PC-3 (cell line): ENCODE data around the gene TCERG1.

Experiments used
- EZH2 ChIP-seq: fragments of 300-600 bp; sonication (generic); IDR thresholded peaks from one replicate; pipeline ENCODE4 v1.6.1; 2017; ENCODE audit warnings: antibody characterized with exemption, mild to moderate bottlenecking, low read length; ENCODE audit not compliant: unreplicated experiment
- EZH2phosphoT487 ChIP-seq: fragments of 300-600 bp; sonication (generic); IDR thresholded peaks from 2 replicates; pipeline ENCODE4 v1.6.1; 2018; ENCODE audit warnings: mild to moderate bottlenecking, antibody characterized with exemption, low read length, borderline replicate concordance
- TF ChIP-seq, protein P1 (sequence below): fragments of 300-600 bp; sonication (generic); conservative IDR thresholded peaks from 2 replicates; pipeline ENCODE4 v1.5.1; 2017; ENCODE audit warnings: antibody characterized with exemption, low read depth, mild to moderate bottlenecking, low read length

DNA sequence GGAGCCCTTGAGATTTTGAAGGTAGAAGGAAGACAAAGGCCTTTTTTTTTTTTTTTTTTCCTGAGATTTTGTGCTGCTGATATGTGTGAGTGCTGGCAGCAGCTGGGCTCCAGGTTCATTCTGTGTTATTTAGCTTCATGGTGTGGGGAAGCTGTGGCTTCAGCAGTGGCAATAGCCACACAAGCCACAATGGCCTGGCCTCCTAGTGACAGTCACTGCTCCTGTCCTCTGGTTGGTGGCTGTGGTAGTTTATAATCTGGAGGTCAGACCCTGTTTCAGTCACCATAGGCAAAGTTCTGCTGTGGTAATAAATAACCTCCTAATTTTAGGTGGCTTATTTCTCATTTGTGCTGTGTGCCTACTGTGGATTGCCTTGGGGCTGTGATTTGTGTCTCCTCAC is 97.1 kb downstream of the TCERG1 start:
- TF ChIP-seq, protein P1, sequence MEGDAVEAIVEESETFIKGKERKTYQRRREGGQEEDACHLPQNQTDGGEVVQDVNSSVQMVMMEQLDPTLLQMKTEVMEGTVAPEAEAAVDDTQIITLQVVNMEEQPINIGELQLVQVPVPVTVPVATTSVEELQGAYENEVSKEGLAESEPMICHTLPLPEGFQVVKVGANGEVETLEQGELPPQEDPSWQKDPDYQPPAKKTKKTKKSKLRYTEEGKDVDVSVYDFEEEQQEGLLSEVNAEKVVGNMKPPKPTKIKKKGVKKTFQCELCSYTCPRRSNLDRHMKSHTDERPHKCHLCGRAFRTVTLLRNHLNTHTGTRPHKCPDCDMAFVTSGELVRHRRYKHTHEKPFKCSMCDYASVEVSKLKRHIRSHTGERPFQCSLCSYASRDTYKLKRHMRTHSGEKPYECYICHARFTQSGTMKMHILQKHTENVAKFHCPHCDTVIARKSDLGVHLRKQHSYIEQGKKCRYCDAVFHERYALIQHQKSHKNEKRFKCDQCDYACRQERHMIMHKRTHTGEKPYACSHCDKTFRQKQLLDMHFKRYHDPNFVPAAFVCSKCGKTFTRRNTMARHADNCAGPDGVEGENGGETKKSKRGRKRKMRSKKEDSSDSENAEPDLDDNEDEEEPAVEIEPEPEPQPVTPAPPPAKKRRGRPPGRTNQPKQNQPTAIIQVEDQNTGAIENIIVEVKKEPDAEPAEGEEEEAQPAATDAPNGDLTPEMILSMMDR: no peak
- TF ChIP-seq EZH2 (no peak), EZH2phosphoT487 (no peak)
